Body of pancreas (tissue), 4 donors: ENCODE measurements around the gene REC114. TPM values are rescaled to one million over a fixed set of nuclear protein-coding genes. Genes with fewer than 3 reads are reported as not detected.

Source experiments
- ATAC-seq: fragments of 150-250 bp; one replicate; pipeline ENCODE4 v1.9.1; 2016
- DNase-seq, 4 donors: peaks; one replicate each; pipeline ENCODE4 v3.0.0-alpha.2; 2019
- H3K27ac ChIP-seq, 4 donors: fragments of 200-600 bp; sonication (generic); 1 replicate in 3 of 4; 2 replicates in 1 of 4; pipeline versions ENCODE4 v1.5.1 to v1.6.1; 2016 to 2019; ENCODE audit warnings: mild to moderate bottlenecking in 1 of 4, mixed read lengths in 1 of 4, moderate library complexity in 1 of 4
- H3K27me3 ChIP-seq, 2 donors: fragments of 200-600 bp; sonication (generic); one replicate each; pipeline ENCODE4 v1.6.0; 2016; ENCODE audit warnings: mild to moderate bottlenecking in 1 of 2
- H3K36me3 ChIP-seq, 2 donors: fragments of 200-600 bp; sonication (generic); replicated peaks in 1 of 2; 2 replicates each; pipeline ENCODE4 v1.5.1; 2016; ENCODE audit warnings: low read depth in 2 of 2; ENCODE audit not compliant: insufficient read depth in 1 of 2
- H3K4me1 ChIP-seq: fragments of 200-600 bp; sonication (generic); one replicate; pipeline ENCODE4 v1.6.0; 2016
- H3K4me3 ChIP-seq, 2 donors: fragments of 200-600 bp; sonication (generic); 1 replicate in 1 of 2; 2 replicates in 1 of 2; pipeline ENCODE4 v1.5.1; 2016 to 2019
- H3K9me3 ChIP-seq, 3 donors: fragments of 200-600 bp; sonication (generic); 1 replicate in 2 of 3; 2 replicates in 1 of 3; pipeline ENCODE4 v1.5.1; 2016
- CTCF ChIP-seq, 7 experiments: fragments of 450-650 bp in 4 of 7; fragments of 200-600 bp in 3 of 7; sonication (generic) in 3 of 7; IDR thresholded peaks; one replicate each; pipeline ENCODE4 v1.5.1; 2016 to 2019; ENCODE audit warnings: antibody characterized with exemption in 7 of 7
- POLR2A ChIP-seq, 3 donors: fragments of 450-650 bp; IDR thresholded peaks; one replicate each; pipeline ENCODE4 v1.6.1; 2016; ENCODE audit warnings: antibody characterized with exemption in 3 of 3, mild to moderate bottlenecking in 2 of 3
- WGBS, 2 donors: methylation state at CpG; one replicate each; pipeline ENCODE4 v1.1.5; 2017; 5-methylcytosine and 5-hydroxymethylcytosine counted together
- intact Hi-C: fragments of 100-400 bp; cut with DNase I; formaldehyde crosslinking; loops from one replicate; pipeline ENCODE4 v1.15.1; 2023
- total RNA-seq, 2 donors: library from RNA; depleted of rRNA; stranded (reverse); fragments of >200 nt; gene quantifications; one replicate each; pipeline ENCODE4 v1.1.0, GENCODE V29; 2016

Gene REC114
- total RNA-seq, 2 donors from 2014 or later, result not detected

DNA sequence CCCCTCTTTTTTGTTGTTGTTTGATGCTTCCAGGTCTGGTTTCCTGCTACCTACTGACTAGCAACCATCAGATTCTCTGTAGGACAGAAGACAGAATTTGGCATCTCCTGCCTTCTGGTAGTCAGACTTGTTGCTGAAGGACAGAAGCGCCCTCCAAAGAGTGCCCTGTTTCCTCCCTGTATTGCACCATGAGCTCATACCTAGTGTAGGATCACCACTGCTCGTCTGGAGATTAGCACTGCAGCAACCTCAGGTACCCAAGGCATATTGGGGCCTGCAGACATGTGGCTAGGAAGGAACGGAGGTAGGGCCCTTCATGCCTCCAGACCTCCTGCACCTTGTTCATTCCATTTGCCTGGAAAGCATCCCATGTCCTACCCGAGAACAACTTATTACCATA is 112.1 kb downstream of the REC114 start:
- no peaks in the 10 kb centered on the region for H3K27me3 ChIP-seq
- H3K36me3 ChIP-seq, result peaks cover 0 to 5% of the 10 kb centered on the region in 2 donors
- no peak overlapping the region for H3K4me3 ChIP-seq
- WGBS, 2 donors, result 85 to 95% methylated on average over 4 of the region's 4 CpGs
- intact Hi-C loops, result no loop called here
- ATAC-seq, result no peak
- no peak for DNase-seq
- H3K4me1 ChIP-seq, result no peaks in the 10 kb centered on the region
- H3K27ac ChIP-seq, result no peak overlapping the region
- TF ChIP-seq CTCF (IDR thresholded peaks at IDR 0.05) (no peak), POLR2A (IDR thresholded peaks at IDR 0.05) (no peak)
- H3K9me3 ChIP-seq, result no peaks in the 10 kb centered on the region

DNA sequence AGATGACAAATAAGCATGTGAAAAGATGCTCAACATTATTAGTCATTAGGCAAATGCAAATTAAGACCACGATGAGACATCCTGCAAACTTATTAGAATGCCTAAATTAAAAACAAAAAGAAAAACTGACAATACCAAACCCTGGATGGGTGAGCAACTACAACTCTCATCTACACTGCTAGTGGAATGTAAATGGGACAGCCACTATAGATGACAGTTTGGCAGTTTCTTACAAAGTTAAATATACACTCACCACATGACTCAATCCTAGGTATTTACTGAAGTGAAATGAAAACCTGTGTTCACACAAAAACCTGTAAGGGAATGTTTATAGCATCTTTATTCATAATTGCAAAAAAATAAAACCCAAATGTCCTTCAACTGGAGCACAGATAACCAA is 115.6 kb downstream of the REC114 start:
- 86 to 92% methylated on average over 1 of the region's 1 CpG for WGBS, 2 donors

GRCh38 chr15:73560501-73561117 is 117.6 kb downstream of the REC114 start:
- Histone ChIP-seq H3K27me3 (no peaks in the 10 kb centered on the region), H3K36me3 (peaks cover 0 to 14% of the 10 kb centered on the region in 2 donors), H3K4me1 (no peaks in the 10 kb centered on the region), H3K4me3 (no peak overlapping the region), H3K27ac (no peak overlapping the region), H3K9me3 (no peaks in the 10 kb centered on the region)
- no peak for ATAC-seq
- DNase-seq, result peak in 1 of 4 donors; percentile 34
- TF ChIP-seq CTCF (IDR thresholded peaks at IDR 0.05), result peak in 6 of 7 experiments; percentile 43 to 53 (median 46)
- no peak for TF ChIP-seq POLR2A (IDR thresholded peaks at IDR 0.05)
- intact Hi-C loops, result no loop called here
- WGBS, 2 donors, result 51 to 53% methylated on average over 2 of the region's 2 CpGs

More for the DNA sequence above, 115.6 kb downstream of the REC114 start:
- intact Hi-C loops, result no loop called here
- H3K9me3 ChIP-seq, result no peaks in the 10 kb centered on the region
- H3K36me3 ChIP-seq, result peaks cover 0 to 14% of the 10 kb centered on the region in 2 donors
- ATAC-seq, result no peak
- DNase-seq, result no peak
- H3K4me1 ChIP-seq, result no peaks in the 10 kb centered on the region
- H3K27ac ChIP-seq, result no peak overlapping the region
- no peaks in the 10 kb centered on the region for H3K27me3 ChIP-seq
- TF ChIP-seq POLR2A (IDR thresholded peaks at IDR 0.05) (no peak), CTCF (IDR thresholded peaks at IDR 0.05) (no peak)
- no peak overlapping the region for H3K4me3 ChIP-seq

GRCh38 chr15:73564255-73564654 is 121.3 kb downstream of the REC114 start:
- peak in 1 of 4 donors; percentile 14 for DNase-seq
- TF ChIP-seq CTCF (IDR thresholded peaks at IDR 0.05) (no peak), POLR2A (IDR thresholded peaks at IDR 0.05) (no peak)
- intact Hi-C loops, result no loop called here

GRCh38 chr15:73567020-73567419 is 124.1 kb downstream of the REC114 start:
- H3K4me1 ChIP-seq, result peaks cover 17% of the 10 kb centered on the region
- DNase-seq (no peak), ATAC-seq (no peak)
- intact Hi-C loops, result no loop called here
- H3K27me3 ChIP-seq, result no peaks in the 10 kb centered on the region
- 70 to 83% methylated on average over 1 of the region's 1 CpG for WGBS, 2 donors
- no peaks in the 10 kb centered on the region for H3K9me3 ChIP-seq
- no peak overlapping the region for H3K4me3 ChIP-seq
- TF ChIP-seq POLR2A (IDR thresholded peaks at IDR 0.05), result no peak
- TF ChIP-seq CTCF (IDR thresholded peaks at IDR 0.05), result no peak
- H3K36me3 ChIP-seq, result peaks cover 10 to 17% of the 10 kb centered on the region in 2 donors
- H3K27ac ChIP-seq, result no peak overlapping the region

More at GRCh38 chr15:73564255-73564654, 121.3 kb downstream of the REC114 start:
- Histone ChIP-seq H3K4me3 (no peak overlapping the region), H3K9me3 (no peaks in the 10 kb centered on the region), H3K4me1 (no peaks in the 10 kb centered on the region), H3K27me3 (no peaks in the 10 kb centered on the region), H3K27ac (no peak overlapping the region), H3K36me3 (peaks cover 5 to 10% of the 10 kb centered on the region in 2 donors)
- 56 to 70% methylated on average over 6 of the region's 6 CpGs for WGBS, 2 donors
- ATAC-seq, result no peak
